OCI-LY1 (cell line): ENCODE data around the gene RDH11.

Experiments used
- CTCF ChIP-seq: fragments of 200-600 bp; sonication (generic), shearing (Covaris generic); IDR thresholded peaks from 2 replicates; pipeline ENCODE4 v1.5.1; 2017; ENCODE audit warnings: mild to moderate bottlenecking, antibody characterized with exemption, low read length, moderate library complexity, mixed read lengths
- EZH2 ChIP-seq: fragments of 200-600 bp; sonication (generic), shearing (Covaris generic); IDR thresholded peaks from 2 replicates; pipeline ENCODE4 v1.8.0; 2017; ENCODE audit warnings: borderline replicate concordance, mixed run types, mild to moderate bottlenecking, antibody characterized with exemption, low read length, moderate library complexity, mixed read lengths

DNA sequence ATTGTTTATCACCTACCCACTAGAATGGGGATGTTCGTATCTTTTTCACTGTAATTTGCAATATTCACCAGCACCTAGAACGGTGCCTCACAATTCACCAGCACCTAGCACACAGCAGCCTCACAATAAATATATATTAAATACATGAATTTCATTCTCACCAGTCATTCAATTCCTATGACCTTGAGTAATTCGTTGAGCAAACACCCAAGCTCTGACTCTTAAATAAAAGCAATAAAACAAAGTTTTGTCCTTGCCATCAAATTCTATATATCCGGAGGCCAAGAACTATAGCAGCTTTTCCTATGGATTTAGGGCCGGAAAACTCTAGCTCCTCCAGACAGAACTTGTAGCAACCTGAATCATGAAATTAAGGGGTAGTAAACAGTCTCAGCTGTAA is 22.1 kb downstream of the RDH11 start:
- no peak for TF ChIP-seq CTCF
- no peak for TF ChIP-seq EZH2
